HepG2 (cell line): ENCODE results near the gene RDH11. TPM values are rescaled to one million over a fixed set of nuclear protein-coding genes. Genes with fewer than 3 reads are reported as not detected.

Experiments used
- ATAC-seq: fragments of 200-7000 bp; cut with Tn5 transposase; 3 replicates; pipeline ENCODE4 v1.9.1; 2020; ENCODE audit warnings: mild to moderate bottlenecking, moderate library complexity
- BruUV-seq: library from RNA; stranded (reverse); fragments of 400-500 nt; replicated peaks from 2 replicates; lab custom pipeline; 2021; lab: Mats Ljungman, UMichigan
- CTCF ChIA-PET: fragments of 300-600 bp; formaldehyde crosslinking; extraction: SDS; loops from one replicate; lab custom pipeline; 2021; ENCODE audit warnings: low total read pairs, inconsistent platforms, low intra/inter-chr PET ratio; lab: Yijun Ruan, JAX
- POLR2A ChIA-PET: fragments of 350-600 bp; sonication (Branson Sonifier 250); formaldehyde crosslinking; loops from one replicate; lab custom pipeline; 2020; ENCODE audit warnings: antibody characterized with exemption, inconsistent platforms; lab: Yijun Ruan, JAX
- DNase-seq: peaks from one replicate; pipeline ENCODE4 v3.0.0-alpha.2; 2015; ENCODE audit warnings: low spot score
- FAIRE-seq: peaks from 3 replicates; lab custom pipeline; 2011; peaks lifted over from hg19 to GRCh38; lab: Jason Lieb, UNC
- H2AFZ ChIP-seq: one replicate; pipeline ENCODE4 v1.6.1; 2011; ENCODE audit warnings: low read length, inconsistent platforms
- H3K27ac ChIP-seq: fragments of 300-600 bp; 3 replicates; pipeline ENCODE4 v1.8.0; 2011; ENCODE audit warnings: mixed run types, mild to moderate bottlenecking, mixed read lengths, low read length, inconsistent platforms; ENCODE audit not compliant: insufficient read depth; ENCODE audit errors: extremely low read length
- H3K27me3 ChIP-seq, 2 experiments: fragments of 200-600 bp in 1 of 2; 2 replicates in 1 of 2; 3 replicates in 1 of 2; pipeline versions ENCODE4 v1.6.0 to v1.8.0; 2011; ENCODE audit warnings: low read length in 2 of 2, mild to moderate bottlenecking in 2 of 2, moderate library complexity in 2 of 2, inconsistent platforms in 1 of 2; ENCODE audit not compliant: insufficient read depth in 2 of 2, control insufficient read depth in 1 of 2
- H3K36me3 ChIP-seq, 2 experiments: fragments of 200-600 bp in 1 of 2; replicated peaks in 1 of 2; 2 replicates in 1 of 2; 3 replicates in 1 of 2; pipeline versions ENCODE4 v1.5.1 to v1.8.0; 2011; ENCODE audit warnings: low read length in 2 of 2, inconsistent platforms in 1 of 2; ENCODE audit not compliant: insufficient read depth in 2 of 2, control insufficient read depth in 1 of 2
- H3K4me1 ChIP-seq: 2 replicates; pipeline ENCODE4 v1.5.1; 2012; ENCODE audit warnings: low read length, inconsistent platforms; ENCODE audit not compliant: insufficient read depth
- H3K4me2 ChIP-seq: 2 replicates; pipeline ENCODE4 v1.6.0; 2011; ENCODE audit warnings: low read depth, low read length, inconsistent platforms
- H3K4me3 ChIP-seq, 3 experiments: fragments of 200-600 bp in 1 of 3; sonication (generic), shearing (Covaris generic) in 1 of 3; replicated peaks in 1 of 3; 2 replicates each; pipeline ENCODE4 v1.5.1; 2011 to 2016; ENCODE audit warnings: low read length in 3 of 3, inconsistent platforms in 2 of 3, low read depth in 2 of 3, mild to moderate bottlenecking in 2 of 3, control low read depth in 1 of 3, mixed read lengths in 1 of 3; ENCODE audit not compliant: insufficient read depth in 1 of 3
- H3K79me2 ChIP-seq: one replicate; pipeline ENCODE4 v1.6.1; 2011; ENCODE audit warnings: low read length, inconsistent platforms; ENCODE audit not compliant: insufficient read depth
- H3K9ac ChIP-seq: 2 replicates; pipeline ENCODE4 v1.6.0; 2011; ENCODE audit warnings: mild to moderate bottlenecking, low read depth, low read length, inconsistent platforms; ENCODE audit not compliant: insufficient read depth
- H3K9me3 ChIP-seq: 2 replicates; pipeline ENCODE4 v1.5.1; 2012; ENCODE audit warnings: mild to moderate bottlenecking, low read length
- H4K20me1 ChIP-seq: 2 replicates; pipeline ENCODE4 v1.6.0; 2011; ENCODE audit warnings: inconsistent platforms, mild to moderate bottlenecking, low read length, moderate library complexity; ENCODE audit not compliant: insufficient read depth
- GPN1 ChIP-seq: sonication (generic); formaldehyde crosslinking; IDR thresholded peaks from 2 replicates; pipeline ENCODE4 v1.5.1; 2020; ENCODE audit warnings: missing genetic modification reagents, borderline replicate concordance
- HDAC2 ChIP-seq: sonication (generic); formaldehyde crosslinking; IDR thresholded peaks from 2 replicates; pipeline ENCODE4 v1.4.0; 2020; ENCODE audit warnings: missing genetic modification reagents
- KLF16 ChIP-seq, 2 experiments: sonication (generic) in 1 of 2; formaldehyde crosslinking in 1 of 2; IDR thresholded peaks; 2 replicates each; pipeline versions ENCODE4 v1.6.1 to v1.8.0; 2016 to 2023; ENCODE audit warnings: missing genetic modification reagents in 2 of 2, missing compliant biosample characterization in 1 of 2
- NFE2 ChIP-seq: sonication (generic); formaldehyde crosslinking; IDR thresholded peaks from 2 replicates; pipeline ENCODE4 v1.4.0; 2020; ENCODE audit warnings: missing genetic modification reagents
- NR2F2 ChIP-seq: IDR thresholded peaks from 2 replicates; pipeline ENCODE4 v1.6.1; 2012; ENCODE audit warnings: low read depth, inconsistent platforms, borderline replicate concordance
- SMAD9 ChIP-seq: sonication (generic); formaldehyde crosslinking; IDR thresholded peaks from 2 replicates; pipeline ENCODE4 v1.5.1; 2020; ENCODE audit warnings: mild to moderate bottlenecking, missing genetic modification reagents
- TAF1 ChIP-seq: sonication (generic); formaldehyde crosslinking; IDR thresholded peaks from 2 replicates; pipeline ENCODE4 v1.4.0; 2020; ENCODE audit warnings: missing genetic modification reagents
- TMF1 ChIP-seq: sonication (generic); formaldehyde crosslinking; IDR thresholded peaks from 2 replicates; pipeline ENCODE4 v1.8.1; 2022; ENCODE audit warnings: low read depth, missing genetic modification reagents
- ZBTB3 ChIP-seq: sonication (generic); formaldehyde crosslinking; IDR thresholded peaks from 2 replicates; pipeline ENCODE4 v1.4.0; 2020; ENCODE audit warnings: low read depth, mild to moderate bottlenecking, moderate library complexity, missing genetic modification reagents, borderline replicate concordance
- ZNF543 ChIP-seq: sonication (generic); formaldehyde crosslinking; IDR thresholded peaks from 2 replicates; pipeline ENCODE4 v1.4.0; 2020; ENCODE audit warnings: mild to moderate bottlenecking, missing genetic modification reagents
- ZNF550 ChIP-seq: sonication (generic); formaldehyde crosslinking; IDR thresholded peaks from 2 replicates; pipeline ENCODE4 v1.4.0; 2020; ENCODE audit warnings: mild to moderate bottlenecking, missing genetic modification reagents, borderline replicate concordance
- ZNF572 ChIP-seq: sonication (generic); formaldehyde crosslinking; IDR thresholded peaks from 2 replicates; pipeline ENCODE4 v1.5.1; 2020; ENCODE audit warnings: mild to moderate bottlenecking, missing genetic modification reagents
- ZNF761 ChIP-seq: sonication (generic); formaldehyde crosslinking; conservative IDR thresholded peaks from 2 replicates; pipeline ENCODE4 v1.4.0; 2020; ENCODE audit warnings: mild to moderate bottlenecking, missing genetic modification reagents
- WGBS: methylation state at CpG from one replicate; pipeline ENCODE4 v1.1.6; 2017; ENCODE audit warnings: low lambda C conversion rate; 5-methylcytosine and 5-hydroxymethylcytosine counted together
- in situ Hi-C: cut with HindIII; loops from 2 replicates; pipeline ENCODE4 v1.10.0; 2017; ENCODE audit warnings: low pct_unique_long_range_greater_than_20kb; ENCODE audit not compliant: extremely low pct_ligation_motif_present
- intact Hi-C: fragments of 100-400 bp; cut with micrococcal nuclease; formaldehyde crosslinking; loops from one replicate; pipeline ENCODE4 v1.10.0; 2022; ENCODE audit not compliant: unreplicated experiment
- polyA plus RNA-seq, 8 experiments: library from polyadenylated mRNA; depleted of rRNA in 3 of 8; stranded (reverse) in 7 of 8; unstranded in 1 of 8; fragments of >200 nt; fragmentation: Illumina TruSeq in 4 of 8; extraction: Trizol in 4 of 8; gene quantifications; 2 replicates each; pipeline versions ENCODE4 v1.2.1 to v1.2.3, GENCODE V29; 2011 to 2016; ENCODE audit warnings: low read depth in 4 of 8, missing spikeins in 1 of 8, mixed read lengths in 1 of 8; ENCODE audit not compliant: insufficient read depth in 1 of 8
- total RNA-seq, 5 experiments: library from RNA; depleted of rRNA; stranded (reverse); fragments of >200 nt; fragmentation: Illumina TruSeq; extraction: Trizol; gene quantifications; 2 replicates each; pipeline ENCODE4 v1.2.3, GENCODE V29; 2016; ENCODE audit warnings: low read depth in 1 of 5
- TF ChIP-seq, protein P1 (sequence below): sonication (generic); formaldehyde crosslinking; IDR thresholded peaks from 2 replicates; pipeline ENCODE4 v1.8.1; 2022; ENCODE audit warnings: mild to moderate bottlenecking, missing genetic modification reagents
- TF ChIP-seq, protein P2 (sequence below): sonication (generic); formaldehyde crosslinking; IDR thresholded peaks from 2 replicates; pipeline ENCODE4 v1.4.0; 2020; ENCODE audit warnings: mild to moderate bottlenecking, missing genetic modification reagents
- TF ChIP-seq, protein P3 (sequence below): sonication (generic); formaldehyde crosslinking; IDR thresholded peaks from 2 replicates; pipeline ENCODE4 v1.5.1; 2020; ENCODE audit warnings: missing genetic modification reagents, mild to moderate bottlenecking, borderline replicate concordance
- TF ChIP-seq, protein P4 (sequence below): sonication (generic); formaldehyde crosslinking; IDR thresholded peaks from 2 replicates; pipeline ENCODE4 v1.4.0; 2020; ENCODE audit warnings: missing genetic modification reagents, low read depth, mild to moderate bottlenecking, borderline replicate concordance

The RDH11 gene
- total and polyA plus RNA-seq, 2 of the 13 experiments (the other 11 are each of a cell fraction or from before 2014, with no cell fraction given), result 106 to 131 TPM

DNA sequence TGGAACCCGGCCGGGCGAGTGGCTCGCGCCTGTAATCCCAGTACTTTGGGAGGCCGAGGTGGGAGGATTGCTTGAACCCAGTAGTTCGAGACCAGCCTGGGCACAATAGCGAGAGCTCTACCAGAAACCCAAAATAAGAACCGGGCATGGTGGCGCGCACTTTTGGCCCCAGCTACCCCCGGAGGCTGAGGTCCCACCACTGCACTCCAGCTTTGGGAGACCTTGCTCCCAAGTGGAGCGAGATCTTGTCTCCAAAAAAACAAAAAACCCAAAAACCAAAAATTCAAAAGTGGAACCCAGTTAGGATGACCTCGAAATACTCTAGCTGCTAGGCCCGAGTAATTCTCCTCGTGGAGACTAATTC is 20.4 kb downstream of the RDH11 start (continued):
- TF ChIP-seq GPN1, result no peak
- no peak for TF ChIP-seq NFE2
- 0 out of 2 replicates have a peak, but pooled peaks have one; percentile 22 for TF ChIP-seq ZNF550 (CRISPR knock-in tag)
- TF ChIP-seq NR2F2, result no peak
- TF ChIP-seq ZNF572, result 0 out of 2 replicates have a peak, but pooled peaks have one; percentile 10
- TF ChIP-seq, protein P1, sequence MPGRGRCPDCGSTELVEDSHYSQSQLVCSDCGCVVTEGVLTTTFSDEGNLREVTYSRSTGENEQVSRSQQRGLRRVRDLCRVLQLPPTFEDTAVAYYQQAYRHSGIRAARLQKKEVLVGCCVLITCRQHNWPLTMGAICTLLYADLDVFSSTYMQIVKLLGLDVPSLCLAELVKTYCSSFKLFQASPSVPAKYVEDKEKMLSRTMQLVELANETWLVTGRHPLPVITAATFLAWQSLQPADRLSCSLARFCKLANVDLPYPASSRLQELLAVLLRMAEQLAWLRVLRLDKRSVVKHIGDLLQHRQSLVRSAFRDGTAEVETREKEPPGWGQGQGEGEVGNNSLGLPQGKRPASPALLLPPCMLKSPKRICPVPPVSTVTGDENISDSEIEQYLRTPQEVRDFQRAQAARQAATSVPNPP (CRISPR knock-in tag), result peak; percentile 43; the same call in 1 of the 2 replicates
- TF ChIP-seq ZBTB3 (CRISPR knock-in tag), result no peak

DNA sequence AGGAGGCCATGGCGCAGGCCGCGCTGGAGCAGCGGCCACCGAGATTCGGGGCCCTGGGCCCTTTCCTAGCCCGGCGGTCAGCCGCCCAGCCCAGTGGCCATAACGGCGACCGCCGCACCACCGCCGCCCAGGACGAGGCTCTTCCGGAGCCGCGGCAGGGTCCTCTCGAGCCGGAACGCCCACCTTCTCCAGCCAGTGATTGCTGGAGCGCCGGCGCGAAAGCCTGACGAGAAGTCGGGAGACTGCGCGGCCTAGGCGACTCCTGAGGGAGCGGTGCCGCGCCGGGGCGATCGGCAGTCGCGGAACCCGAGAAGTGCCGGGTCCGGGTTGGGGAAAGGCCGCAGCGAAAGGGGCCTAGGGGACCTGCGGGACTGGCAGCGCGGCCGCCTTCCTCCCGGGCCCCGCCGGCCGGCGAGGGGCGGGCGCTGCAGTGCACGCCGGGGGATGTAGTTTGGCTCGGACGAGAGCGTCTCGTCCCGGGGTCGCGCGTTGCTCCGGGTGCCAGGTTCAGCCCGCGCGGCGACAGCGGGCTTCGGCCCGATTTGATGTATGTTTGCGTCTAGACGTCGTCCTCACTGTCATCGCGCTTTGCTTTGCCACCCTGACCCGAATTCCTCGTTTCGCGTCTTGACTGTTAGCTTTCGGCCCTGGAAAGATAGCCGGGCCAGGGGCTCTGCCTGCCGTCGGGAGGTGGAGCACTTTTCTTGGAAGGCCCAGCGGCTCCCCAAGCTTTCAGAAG is 20.9 kb downstream of the RDH11 start, which contains the start of gene VTI1B:
Gene VTI1B, minus strand, starts transcription at position 153 of the 739 bp plus-strand sequence. Its CDS starts 143 bp downstream, at position 10.
- ChIA-PET POLR2A (interaction anchor here (0.8 to 2.0 kb wide), 7 partner anchors 12 to 75 kb away, joined by 3 to 13 read pairs (median 4); partner anchors contain the start of genes PIGH and RDH11), CTCF (interaction anchor here (1.8 kb wide), 1 partner anchor 30 kb away, joined by 7 read pairs; no protein-coding TSS in a partner anchor)
- Histone ChIP-seq H3K79me2 (peaks cover 33% of the 10 kb centered on the region), H3K27ac (peak within 1 kb of the TSS; percentile 98), H3K9ac (peak within 1 kb of the TSS; percentile 99), H2AFZ (no peak within 1 kb of the TSS), H3K4me2 (peak within 1 kb of the TSS; percentile 90), H3K4me1 (peaks cover 20% of the 10 kb centered on the region), H3K4me3 (peak within 1 kb of the TSS; percentile 89 to 100 (median 95)), H3K36me3 (peaks cover 10 to 25% of the 10 kb centered on the region in 2 experiments), H3K27me3 (no peaks in the 10 kb centered on the region; a peak in 1 of 5 replicates), H3K9me3 (no peaks in the 10 kb centered on the region), H4K20me1 (peaks cover 4% of the 10 kb centered on the region; the same call in 1 of the 2 replicates)
- FAIRE-seq (no peak), DNase-seq (peak; percentile 65), ATAC-seq (peak; percentile 95)
- BruUV-seq, result no TSS peak
- in situ Hi-C loops, result no loop called here
- WGBS, result 0% methylated on average over 10 of the region's 87 CpGs
- intact Hi-C loops, result loop anchor here (2.0 kb wide), 1 partner anchor 30 kb away; no protein-coding TSS in a partner anchor
- TF ChIP-seq KLF16 (CRISPR knock-in tag; IDR thresholded peaks at IDR 0.05) (peak in 1 of 2 experiments; percentile 44; a peak in 1 of 4 replicates), ZNF761 (CRISPR knock-in tag) (peak; percentile 66), SMAD9 (CRISPR knock-in tag) (no peak), ZNF543 (CRISPR knock-in tag) (no peak; the same call in 1 of the 2 replicates), HDAC2 (CRISPR knock-in tag) (peak; percentile 19; the same call in 1 of the 2 replicates), TAF1 (CRISPR knock-in tag) (peak; percentile 65), TMF1 (CRISPR knock-in tag) (peak; percentile 39; the same call in 1 of the 2 replicates)
- TF ChIP-seq, protein P2, sequence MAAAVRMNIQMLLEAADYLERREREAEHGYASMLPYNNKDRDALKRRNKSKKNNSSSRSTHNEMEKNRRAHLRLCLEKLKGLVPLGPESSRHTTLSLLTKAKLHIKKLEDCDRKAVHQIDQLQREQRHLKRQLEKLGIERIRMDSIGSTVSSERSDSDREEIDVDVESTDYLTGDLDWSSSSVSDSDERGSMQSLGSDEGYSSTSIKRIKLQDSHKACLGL (CRISPR knock-in tag), result peak; percentile 22; the same call in 1 of the 2 replicates
- TF ChIP-seq, protein P3, sequence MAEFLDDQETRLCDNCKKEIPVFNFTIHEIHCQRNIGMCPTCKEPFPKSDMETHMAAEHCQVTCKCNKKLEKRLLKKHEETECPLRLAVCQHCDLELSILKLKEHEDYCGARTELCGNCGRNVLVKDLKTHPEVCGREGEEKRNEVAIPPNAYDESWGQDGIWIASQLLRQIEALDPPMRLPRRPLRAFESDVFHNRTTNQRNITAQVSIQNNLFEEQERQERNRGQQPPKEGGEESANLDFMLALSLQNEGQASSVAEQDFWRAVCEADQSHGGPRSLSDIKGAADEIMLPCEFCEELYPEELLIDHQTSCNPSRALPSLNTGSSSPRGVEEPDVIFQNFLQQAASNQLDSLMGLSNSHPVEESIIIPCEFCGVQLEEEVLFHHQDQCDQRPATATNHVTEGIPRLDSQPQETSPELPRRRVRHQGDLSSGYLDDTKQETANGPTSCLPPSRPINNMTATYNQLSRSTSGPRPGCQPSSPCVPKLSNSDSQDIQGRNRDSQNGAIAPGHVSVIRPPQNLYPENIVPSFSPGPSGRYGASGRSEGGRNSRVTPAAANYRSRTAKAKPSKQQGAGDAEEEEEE, result no peak
- TF ChIP-seq, protein P4, sequence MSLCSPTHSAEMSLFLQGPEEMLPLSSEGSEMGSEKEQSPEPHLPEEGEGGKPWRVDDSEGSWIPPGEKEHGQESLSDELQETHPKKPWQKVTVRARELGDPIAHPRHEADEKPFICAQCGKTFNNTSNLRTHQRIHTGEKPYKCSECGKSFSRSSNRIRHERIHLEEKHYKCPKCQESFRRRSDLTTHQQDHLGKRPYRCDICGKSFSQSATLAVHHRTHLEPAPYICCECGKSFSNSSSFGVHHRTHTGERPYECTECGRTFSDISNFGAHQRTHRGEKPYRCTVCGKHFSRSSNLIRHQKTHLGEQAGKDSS (CRISPR knock-in tag), result peak; percentile 58; the same call in 1 of the 2 replicates
